Ascending aorta (tissue), 2 donors: ENCODE data around the gene ACTN1. TPM values are rescaled to one million over a fixed set of nuclear protein-coding genes. Genes with fewer than 3 reads are reported as not detected.
"Not testable (repeated sequence)": the region's sequence is repeated elsewhere in the genome, so short reads cannot be mapped to it uniquely, and the experiment has no call there.

Experiments used
- DNase-seq, 2 donors: peaks; one replicate each; pipeline ENCODE4 v3.0.0-alpha.2; 2019; ENCODE audit warnings: low spot score in 2 of 2
- H3K27ac ChIP-seq, 2 donors: fragments of 200-600 bp; sonication (generic); one replicate each; pipeline ENCODE4 v1.5.1; 2016 to 2017; ENCODE audit warnings: mild to moderate bottlenecking in 1 of 2
- H3K27me3 ChIP-seq: fragments of 200-600 bp; sonication (generic); one replicate; pipeline ENCODE4 v1.5.1; 2017
- H3K36me3 ChIP-seq, 2 donors: fragments of 200-600 bp; sonication (generic); one replicate each; pipeline ENCODE4 v1.5.1; 2016
- H3K4me1 ChIP-seq, 2 donors: fragments of 200-600 bp; sonication (generic); one replicate each; pipeline ENCODE4 v1.5.1; 2016 to 2017; ENCODE audit warnings: mild to moderate bottlenecking in 1 of 2
- H3K4me3 ChIP-seq, 2 donors: fragments of 200-600 bp; sonication (generic); one replicate each; pipeline ENCODE4 v1.5.1; 2016 to 2017; ENCODE audit warnings: mild to moderate bottlenecking in 1 of 2
- H3K9me3 ChIP-seq, 2 donors: fragments of 200-600 bp; sonication (generic); one replicate each; pipeline ENCODE4 v1.5.1; 2016
- intact Hi-C: fragments of 100-400 bp; cut with DNase I; formaldehyde crosslinking; loops from one replicate; pipeline ENCODE4 v1.15.1; 2023
- total RNA-seq: library from RNA; depleted of rRNA; stranded (reverse); fragments of >200 nt; gene quantifications from one replicate; pipeline ENCODE4 v1.1.0, GENCODE V29; 2016
- TF ChIP-seq, protein P1 (sequence below), 3 experiments: fragments of 200-600 bp in 2 of 3; fragments of 450-650 bp in 1 of 3; sonication (generic) in 2 of 3; IDR thresholded peaks; one replicate each; pipeline ENCODE4 v1.5.1; 2016 to 2019; ENCODE audit warnings: antibody characterized with exemption in 3 of 3, mild to moderate bottlenecking in 1 of 3, moderate library complexity in 1 of 3

Gene ACTN1
- total RNA-seq, 1 donor from 2014 or later: 814 TPM

- peak overlapping the region; percentile 78 to 97 for H3K4me3 ChIP-seq
- H3K36me3 ChIP-seq: peaks cover 27 to 50% of the 10 kb centered on the region in 2 donors
- peak overlapping the region; percentile 99 to 100 for H3K27ac ChIP-seq
- no peaks in the 10 kb centered on the region for H3K27me3 ChIP-seq
- peak in 1 of 2 donors; percentile 83 for DNase-seq
- H3K9me3 ChIP-seq: no peaks in the 10 kb centered on the region
- TF ChIP-seq, protein P1, sequence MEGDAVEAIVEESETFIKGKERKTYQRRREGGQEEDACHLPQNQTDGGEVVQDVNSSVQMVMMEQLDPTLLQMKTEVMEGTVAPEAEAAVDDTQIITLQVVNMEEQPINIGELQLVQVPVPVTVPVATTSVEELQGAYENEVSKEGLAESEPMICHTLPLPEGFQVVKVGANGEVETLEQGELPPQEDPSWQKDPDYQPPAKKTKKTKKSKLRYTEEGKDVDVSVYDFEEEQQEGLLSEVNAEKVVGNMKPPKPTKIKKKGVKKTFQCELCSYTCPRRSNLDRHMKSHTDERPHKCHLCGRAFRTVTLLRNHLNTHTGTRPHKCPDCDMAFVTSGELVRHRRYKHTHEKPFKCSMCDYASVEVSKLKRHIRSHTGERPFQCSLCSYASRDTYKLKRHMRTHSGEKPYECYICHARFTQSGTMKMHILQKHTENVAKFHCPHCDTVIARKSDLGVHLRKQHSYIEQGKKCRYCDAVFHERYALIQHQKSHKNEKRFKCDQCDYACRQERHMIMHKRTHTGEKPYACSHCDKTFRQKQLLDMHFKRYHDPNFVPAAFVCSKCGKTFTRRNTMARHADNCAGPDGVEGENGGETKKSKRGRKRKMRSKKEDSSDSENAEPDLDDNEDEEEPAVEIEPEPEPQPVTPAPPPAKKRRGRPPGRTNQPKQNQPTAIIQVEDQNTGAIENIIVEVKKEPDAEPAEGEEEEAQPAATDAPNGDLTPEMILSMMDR (IDR thresholded peaks at IDR 0.05): no peak
- intact Hi-C loops: loop anchor here (1.0 to 10.0 kb wide), 3 partner anchors 26 to 67 kb away; no protein-coding TSS in a partner anchor
- H3K4me1 ChIP-seq: peaks cover 30 to 64% of the 10 kb centered on the region in 2 donors
Observed at GRCh38 chr14:68976160-68977067, 2.7 kb downstream of the ACTN1 start.

GRCh38 chr14:68975667-68976066, 3.4 kb downstream of the ACTN1 start:
- H3K27ac ChIP-seq: peak overlapping the region; percentile 99 to 100
- H3K4me1 ChIP-seq: peaks cover 29 to 64% of the 10 kb centered on the region in 2 donors
- peaks cover 27 to 51% of the 10 kb centered on the region in 2 donors for H3K36me3 ChIP-seq
- TF ChIP-seq, protein P1 (IDR thresholded peaks at IDR 0.05): no peak
- DNase-seq: peak in 1 of 2 donors; percentile 83
- no peaks in the 10 kb centered on the region for H3K9me3 ChIP-seq
- no peaks in the 10 kb centered on the region for H3K27me3 ChIP-seq
- peak overlapping the region; percentile 78 to 97 for H3K4me3 ChIP-seq
- intact Hi-C loops: loop anchor here (2.0 to 10.0 kb wide), 2 partner anchors 25 to 61 kb away; no protein-coding TSS in a partner anchor

- H3K4me3 ChIP-seq: peak overlapping the region; percentile 78 to 97
Observed at GRCh38 chr14:68974759-68975347, 4.2 kb downstream of the ACTN1 start.

GRCh38 chr14:68973639-68974038, 5.5 kb downstream of the ACTN1 start:
- no peak for DNase-seq
- Histone ChIP-seq H3K4me3 (peak overlapping the region; percentile 28 to 78), H3K4me1 (peaks cover 43 to 77% of the 10 kb centered on the region in 2 donors)

More at GRCh38 chr14:68974759-68975347, 4.2 kb downstream of the ACTN1 start:
- peaks cover 35 to 67% of the 10 kb centered on the region in 2 donors for H3K4me1 ChIP-seq
- no peak for DNase-seq
- peaks cover 27 to 51% of the 10 kb centered on the region in 2 donors for H3K36me3 ChIP-seq
- no peaks in the 10 kb centered on the region for H3K27me3 ChIP-seq
- H3K27ac ChIP-seq: peak overlapping the region; percentile 99 to 100
- TF ChIP-seq, protein P1 (IDR thresholded peaks at IDR 0.05): no peak
- H3K9me3 ChIP-seq: no peaks in the 10 kb centered on the region
- intact Hi-C loops: loop anchor here (10.0 kb wide), 1 partner anchor 60 kb away; no protein-coding TSS in a partner anchor

DNA sequence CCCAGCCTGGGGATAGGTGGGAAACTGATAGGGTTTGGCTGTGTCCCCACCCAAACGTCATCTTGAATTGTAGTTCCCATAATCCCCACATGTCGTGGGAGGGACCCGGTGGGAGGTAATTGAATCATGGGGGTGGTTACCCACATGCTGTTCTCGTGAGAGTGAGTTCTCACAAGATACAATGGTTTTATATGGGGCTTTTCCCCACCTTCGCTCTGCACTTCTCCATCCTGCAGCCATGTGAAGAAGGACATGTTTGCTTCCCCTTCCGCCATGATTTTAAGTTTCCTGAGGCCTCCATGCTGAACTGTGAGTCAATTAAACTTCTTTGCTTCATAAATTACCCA, 5.9 kb downstream of the ACTN1 start:
- intact Hi-C loops: loop anchor here (10.0 kb wide), 1 partner anchor 58 kb away; no protein-coding TSS in a partner anchor
- peaks cover 30 to 51% of the 10 kb centered on the region in 2 donors for H3K36me3 ChIP-seq
- not testable (repeated sequence) for DNase-seq, H3K27me3 ChIP-seq, H3K9me3 ChIP-seq
- peak overlapping the region in 1 of 2 donors; percentile 78 for H3K4me3 ChIP-seq
- H3K4me1 ChIP-seq: peaks cover 47 to 81% of the 10 kb centered on the region in 2 donors
- H3K27ac ChIP-seq: peak overlapping the region; percentile 68 to 99

More at GRCh38 chr14:68973639-68974038, 5.5 kb downstream of the ACTN1 start:
- Histone ChIP-seq H3K36me3 (peaks cover 29 to 51% of the 10 kb centered on the region in 2 donors), H3K27me3 (no peaks in the 10 kb centered on the region), H3K27ac (peak overlapping the region; percentile 99 to 100), H3K9me3 (no peaks in the 10 kb centered on the region)
- TF ChIP-seq, protein P1 (IDR thresholded peaks at IDR 0.05): no peak
- intact Hi-C loops: loop anchor here (10.0 kb wide), 1 partner anchor 59 kb away; no protein-coding TSS in a partner anchor
